Nasal cavity respiratory epithelium epithelial cell of viscerocranial mucosa (primary cell): ENCODE data around the gene PDCD6IP. TPM values are rescaled to one million over a fixed set of nuclear protein-coding genes. Genes with fewer than 3 reads are reported as not detected.

ENCODE experiments used
- total RNA-seq: library from RNA; depleted of rRNA; stranded (reverse); fragments of >200 nt; gene quantifications from 2 replicates; pipeline ENCODE4 v1.2.3, GENCODE V29; 2014

The PDCD6IP gene, protein sequence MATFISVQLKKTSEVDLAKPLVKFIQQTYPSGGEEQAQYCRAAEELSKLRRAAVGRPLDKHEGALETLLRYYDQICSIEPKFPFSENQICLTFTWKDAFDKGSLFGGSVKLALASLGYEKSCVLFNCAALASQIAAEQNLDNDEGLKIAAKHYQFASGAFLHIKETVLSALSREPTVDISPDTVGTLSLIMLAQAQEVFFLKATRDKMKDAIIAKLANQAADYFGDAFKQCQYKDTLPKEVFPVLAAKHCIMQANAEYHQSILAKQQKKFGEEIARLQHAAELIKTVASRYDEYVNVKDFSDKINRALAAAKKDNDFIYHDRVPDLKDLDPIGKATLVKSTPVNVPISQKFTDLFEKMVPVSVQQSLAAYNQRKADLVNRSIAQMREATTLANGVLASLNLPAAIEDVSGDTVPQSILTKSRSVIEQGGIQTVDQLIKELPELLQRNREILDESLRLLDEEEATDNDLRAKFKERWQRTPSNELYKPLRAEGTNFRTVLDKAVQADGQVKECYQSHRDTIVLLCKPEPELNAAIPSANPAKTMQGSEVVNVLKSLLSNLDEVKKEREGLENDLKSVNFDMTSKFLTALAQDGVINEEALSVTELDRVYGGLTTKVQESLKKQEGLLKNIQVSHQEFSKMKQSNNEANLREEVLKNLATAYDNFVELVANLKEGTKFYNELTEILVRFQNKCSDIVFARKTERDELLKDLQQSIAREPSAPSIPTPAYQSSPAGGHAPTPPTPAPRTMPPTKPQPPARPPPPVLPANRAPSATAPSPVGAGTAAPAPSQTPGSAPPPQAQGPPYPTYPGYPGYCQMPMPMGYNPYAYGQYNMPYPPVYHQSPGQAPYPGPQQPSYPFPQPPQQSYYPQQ
- total RNA-seq, result 107 and 140 TPM in 2 replicates

DNA sequence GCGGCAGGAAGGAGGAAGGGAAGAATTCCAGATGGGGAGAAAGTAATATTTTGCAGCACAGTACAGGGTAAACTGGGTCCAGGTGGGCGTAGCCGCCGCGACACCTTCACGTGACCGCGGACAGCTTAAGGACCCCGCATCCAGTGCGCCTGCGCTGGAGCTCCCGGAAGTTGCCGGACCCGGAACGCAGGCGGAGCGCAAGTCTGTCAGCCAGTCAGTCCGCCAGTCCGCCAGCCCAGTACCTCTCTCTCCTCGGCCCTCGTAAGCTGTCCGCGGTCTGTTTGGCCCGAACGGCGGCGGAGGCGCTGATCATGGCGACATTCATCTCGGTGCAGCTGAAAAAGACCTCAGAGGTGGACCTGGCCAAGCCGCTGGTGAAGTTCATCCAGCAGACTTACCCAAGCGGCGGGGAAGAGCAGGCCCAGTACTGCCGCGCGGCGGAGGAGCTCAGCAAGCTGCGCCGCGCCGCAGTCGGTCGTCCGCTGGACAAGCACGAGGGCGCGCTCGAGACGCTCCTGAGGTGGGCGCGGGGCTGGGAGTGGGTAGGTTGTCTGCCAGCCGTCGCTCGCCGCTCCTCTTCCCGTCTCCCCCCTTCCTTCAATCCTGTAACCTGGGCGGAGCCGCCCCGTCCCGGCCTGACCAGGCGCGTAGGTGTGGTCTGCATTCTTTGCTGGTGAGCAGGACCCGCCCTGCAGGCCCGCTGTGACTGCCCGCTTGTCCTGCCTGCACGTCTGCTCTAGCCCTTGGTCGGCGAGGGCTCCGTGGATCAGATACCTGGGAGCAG is at the start of gene PDCD6IP:
Gene PDCD6IP, plus strand, starts transcription at position 213 of the 784 bp plus-strand sequence. Its CDS starts 99 bp downstream, at position 312.

Other genes starting within 250 kb of the PDCD6IP start
- 69.4 and 69.5 TPM in 2 replicates for gene CLASP2, start 80.4 kb upstream of the PDCD6IP start, total RNA-seq